ENCODE data around the gene RNU1-4. TPM values are rescaled to one million over a fixed set of nuclear protein-coding genes. Genes with fewer than 3 reads are reported as not detected.
"Not testable (repeated sequence)": the region's sequence is repeated elsewhere in the genome, so short reads cannot be mapped to it uniquely, and the experiment has no call there.

Gene RNU1-4
- total RNA-seq, 1 experiment from 2014 or later: 1,678 TPM

DNA sequence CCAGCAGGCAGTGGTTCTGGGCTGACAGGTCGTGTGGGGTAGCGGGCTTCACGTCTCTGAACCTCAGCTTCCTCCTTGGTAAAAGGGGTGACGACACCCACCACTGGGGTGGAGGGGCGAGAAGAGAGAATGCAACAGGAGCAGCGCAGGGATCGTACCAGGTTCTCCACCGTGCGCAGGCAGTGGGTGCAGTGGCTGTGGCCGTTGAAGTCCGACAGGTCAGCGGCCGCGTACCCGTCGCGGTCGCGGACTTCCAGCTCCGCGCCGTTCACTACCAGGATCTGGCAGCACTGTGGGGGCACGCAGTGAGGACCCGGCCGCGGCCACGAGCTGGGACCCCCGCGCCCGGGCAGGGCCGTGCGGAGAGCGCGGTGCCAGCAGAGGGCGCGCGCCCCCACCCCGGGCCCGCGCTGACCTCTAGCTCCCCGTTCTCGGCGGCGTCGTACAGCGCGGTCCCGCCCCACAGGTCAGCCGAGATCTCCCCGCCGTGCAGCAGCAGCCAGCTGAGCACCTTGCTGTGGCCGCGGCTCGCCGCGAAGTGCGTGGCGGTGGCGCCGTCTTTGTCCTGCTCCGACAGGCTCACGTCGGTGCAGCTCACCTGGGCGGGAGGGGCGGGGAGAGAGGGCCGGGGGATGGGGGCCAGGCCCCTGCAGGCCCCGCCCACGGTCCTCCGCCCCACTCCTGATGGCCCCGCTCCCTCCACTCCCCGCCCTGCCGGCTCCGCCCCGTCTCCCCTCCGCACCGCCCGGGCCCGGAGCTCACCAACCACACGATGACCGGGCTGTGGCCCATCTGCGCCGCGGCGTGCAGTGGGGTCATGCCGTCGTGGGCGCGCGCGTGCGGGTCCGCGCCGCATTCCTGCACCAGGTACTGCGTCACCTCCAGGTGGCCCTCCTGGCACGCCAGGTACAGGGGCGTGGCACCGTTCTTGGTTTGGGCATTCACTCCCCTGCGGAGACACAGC, 32.9 kb upstream of the RNU1-4 start:
- intact Hi-C loops (cut with micrococcal nuclease; ENCODE audit: unreplicated experiment); H3K27me3 Mint-ChIP-seq (ENCODE audit: unreplicated experiment); H3K4me1 Mint-ChIP-seq (ENCODE audit: low read depth, unreplicated experiment); H3K36me3 Mint-ChIP-seq (ENCODE audit: insufficient read depth, unreplicated experiment); H3K27ac Mint-ChIP-seq (ENCODE audit: unreplicated experiment); H3K9me3 Mint-ChIP-seq (ENCODE audit: low read depth, unreplicated experiment); BruUV-seq (replicated peaks); DNase-seq: not testable (repeated sequence)
- CTCF ChIA-PET: interaction anchor here (0.6 to 1.5 kb wide), 2 partner anchors 14 to 614 kb away, joined by 5 to 8 read pairs; no protein-coding TSS in a partner anchor
- H3K4me3 Mint-ChIP-seq (ENCODE audit: low read depth, unreplicated experiment): peak overlapping the region; percentile 62

GRCh38 chr1:16708704-16709103, 31.6 kb upstream of the RNU1-4 start:
- H3K36me3 Mint-ChIP-seq (ENCODE audit: insufficient read depth, unreplicated experiment); BruUV-seq (replicated peaks); intact Hi-C loops (cut with micrococcal nuclease; ENCODE audit: unreplicated experiment); H3K4me1 Mint-ChIP-seq (ENCODE audit: low read depth, unreplicated experiment); DNase-seq; H3K27me3 Mint-ChIP-seq (ENCODE audit: unreplicated experiment); H3K4me3 Mint-ChIP-seq (ENCODE audit: low read depth, unreplicated experiment); H3K9me3 Mint-ChIP-seq (ENCODE audit: low read depth, unreplicated experiment); H3K27ac Mint-ChIP-seq (ENCODE audit: unreplicated experiment): not testable (repeated sequence)
- CTCF ChIA-PET: interaction anchor here (0.6 kb wide), 1 partner anchor 639 kb away, joined by 3 read pairs; no protein-coding TSS in a partner anchor

DNA sequence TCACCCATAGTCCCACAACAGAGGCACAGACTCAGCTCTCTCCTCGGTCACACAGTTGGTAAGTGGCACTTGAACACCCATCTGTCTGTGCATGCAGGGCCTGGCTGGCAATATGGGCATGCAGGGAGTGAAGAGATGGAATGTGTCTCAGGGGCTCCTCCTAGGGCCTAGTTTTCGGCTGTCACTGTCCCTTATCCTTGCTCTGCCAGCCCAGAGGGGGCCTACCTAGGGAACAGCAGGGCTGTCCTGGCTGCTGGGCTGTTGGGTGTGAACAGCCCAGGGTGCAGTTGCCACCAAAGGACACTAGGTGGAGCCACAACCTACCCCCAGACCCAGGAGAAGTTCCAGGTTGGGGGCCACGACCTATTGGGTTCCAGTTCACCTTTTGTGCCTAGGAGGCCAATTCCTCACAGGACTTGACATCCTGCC, 30.6 kb upstream of the RNU1-4 start:
- H3K36me3 Mint-ChIP-seq (ENCODE audit: insufficient read depth, unreplicated experiment); H3K9me3 Mint-ChIP-seq (ENCODE audit: low read depth, unreplicated experiment); intact Hi-C loops (cut with micrococcal nuclease; ENCODE audit: unreplicated experiment); H3K27me3 Mint-ChIP-seq (ENCODE audit: unreplicated experiment); H3K27ac Mint-ChIP-seq (ENCODE audit: unreplicated experiment); H3K4me1 Mint-ChIP-seq (ENCODE audit: low read depth, unreplicated experiment); CTCF ChIA-PET; BruUV-seq (replicated peaks); H3K4me3 Mint-ChIP-seq (ENCODE audit: low read depth, unreplicated experiment); DNase-seq: not testable (repeated sequence)

GRCh38 chr1:16710618-16711017, 29.7 kb upstream of the RNU1-4 start:
- DNase-seq; H3K4me3 Mint-ChIP-seq (ENCODE audit: low read depth, unreplicated experiment); H3K27me3 Mint-ChIP-seq (ENCODE audit: unreplicated experiment); H3K9me3 Mint-ChIP-seq (ENCODE audit: low read depth, unreplicated experiment); CTCF ChIA-PET; BruUV-seq (replicated peaks); H3K4me1 Mint-ChIP-seq (ENCODE audit: low read depth, unreplicated experiment); intact Hi-C loops (cut with micrococcal nuclease; ENCODE audit: unreplicated experiment); H3K27ac Mint-ChIP-seq (ENCODE audit: unreplicated experiment); H3K36me3 Mint-ChIP-seq (ENCODE audit: insufficient read depth, unreplicated experiment): not testable (repeated sequence)

DNA sequence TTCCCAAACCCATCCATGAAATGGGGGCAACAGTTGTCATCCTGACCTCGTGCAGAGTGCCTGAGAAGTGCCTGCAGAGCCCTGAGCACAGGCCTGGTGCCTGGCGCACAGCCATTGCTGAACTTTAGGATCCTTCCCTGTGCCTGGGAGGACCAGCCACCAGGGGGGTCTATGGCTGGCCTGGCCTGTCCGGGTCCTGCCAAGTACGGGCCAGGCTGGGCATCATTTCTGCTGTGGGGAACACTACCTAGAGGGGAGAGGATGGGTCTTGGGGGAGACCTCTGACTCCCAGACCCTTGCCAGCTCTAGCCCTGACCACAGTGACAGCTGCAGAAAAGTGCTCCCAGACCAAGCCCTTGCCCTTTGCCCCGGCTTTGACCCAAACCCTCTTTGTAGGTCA, 28.2 kb upstream of the RNU1-4 start:
- CTCF ChIA-PET; H3K9me3 Mint-ChIP-seq (ENCODE audit: low read depth, unreplicated experiment); H3K36me3 Mint-ChIP-seq (ENCODE audit: insufficient read depth, unreplicated experiment); H3K27ac Mint-ChIP-seq (ENCODE audit: unreplicated experiment); DNase-seq; H3K4me3 Mint-ChIP-seq (ENCODE audit: low read depth, unreplicated experiment); H3K4me1 Mint-ChIP-seq (ENCODE audit: low read depth, unreplicated experiment); BruUV-seq (replicated peaks); intact Hi-C loops (cut with micrococcal nuclease; ENCODE audit: unreplicated experiment); H3K27me3 Mint-ChIP-seq (ENCODE audit: unreplicated experiment): not testable (repeated sequence)

DNA sequence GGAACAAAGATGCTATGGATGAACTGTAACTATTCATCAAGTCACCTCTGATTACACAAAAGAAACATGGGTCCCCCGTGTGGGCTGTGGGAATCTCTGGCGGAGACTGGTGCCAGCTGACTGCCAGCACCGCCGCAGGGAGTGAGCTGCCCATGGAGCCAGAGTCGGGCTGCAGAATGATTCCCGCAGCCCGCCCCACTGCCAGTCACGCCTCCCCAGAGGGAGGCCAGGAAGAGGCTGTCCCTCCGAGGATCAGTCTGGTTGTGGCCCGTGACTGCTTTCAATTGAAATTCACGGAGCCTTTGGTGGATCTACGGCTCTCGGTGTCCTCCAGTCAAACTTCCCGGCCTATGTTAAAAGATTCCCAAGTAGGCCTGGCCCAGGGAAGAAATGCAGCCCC, 27.7 kb upstream of the RNU1-4 start:
- intact Hi-C loops (cut with micrococcal nuclease; ENCODE audit: unreplicated experiment); H3K4me3 Mint-ChIP-seq (ENCODE audit: low read depth, unreplicated experiment); H3K36me3 Mint-ChIP-seq (ENCODE audit: insufficient read depth, unreplicated experiment); H3K27ac Mint-ChIP-seq (ENCODE audit: unreplicated experiment); BruUV-seq (replicated peaks); H3K4me1 Mint-ChIP-seq (ENCODE audit: low read depth, unreplicated experiment); DNase-seq; H3K9me3 Mint-ChIP-seq (ENCODE audit: low read depth, unreplicated experiment); CTCF ChIA-PET: not testable (repeated sequence)
- peaks cover 14% of the 10 kb centered on the region for H3K27me3 Mint-ChIP-seq (ENCODE audit: unreplicated experiment)

- peaks cover 18% of the 10 kb centered on the region for H3K27me3 Mint-ChIP-seq (ENCODE audit: unreplicated experiment)
- intact Hi-C loops (cut with micrococcal nuclease; ENCODE audit: unreplicated experiment); H3K36me3 Mint-ChIP-seq (ENCODE audit: insufficient read depth, unreplicated experiment); CTCF ChIA-PET; H3K4me3 Mint-ChIP-seq (ENCODE audit: low read depth, unreplicated experiment); BruUV-seq (replicated peaks); DNase-seq; H3K27ac Mint-ChIP-seq (ENCODE audit: unreplicated experiment); H3K9me3 Mint-ChIP-seq (ENCODE audit: low read depth, unreplicated experiment): not testable (repeated sequence)
- H3K4me1 Mint-ChIP-seq (ENCODE audit: low read depth, unreplicated experiment): peaks cover 11% of the 10 kb centered on the region
These were observed 27.3 kb upstream of the RNU1-4 start for GRCh38 chr1:16712984-16713383.

GRCh38 chr1:16713480-16713879, 26.8 kb upstream of the RNU1-4 start:
- BruUV-seq (replicated peaks); DNase-seq; H3K27ac Mint-ChIP-seq (ENCODE audit: unreplicated experiment); H3K9me3 Mint-ChIP-seq (ENCODE audit: low read depth, unreplicated experiment); CTCF ChIA-PET; intact Hi-C loops (cut with micrococcal nuclease; ENCODE audit: unreplicated experiment); H3K4me3 Mint-ChIP-seq (ENCODE audit: low read depth, unreplicated experiment); H3K36me3 Mint-ChIP-seq (ENCODE audit: insufficient read depth, unreplicated experiment): not testable (repeated sequence)
- Mint-ChIP-seq H3K27me3 (ENCODE audit: unreplicated experiment) (peaks cover 21% of the 10 kb centered on the region), H3K4me1 (ENCODE audit: low read depth, unreplicated experiment) (peaks cover 11% of the 10 kb centered on the region)

Data from Calu3 (cell line).